Uterine smooth muscle cell (primary cell): ENCODE measurements around the gene SERPINA9. TPM values are rescaled to one million over a fixed set of nuclear protein-coding genes. Genes with fewer than 3 reads are reported as not detected.

ENCODE experiments used
- total RNA-seq: library from RNA; depleted of rRNA; stranded (reverse); fragments of >200 nt; gene quantifications from 2 replicates; pipeline ENCODE4 v1.2.3, GENCODE V29; 2014

SERPINA9 gene
- not detected in 2 replicates for total RNA-seq

GRCh38 chr14:94476023-94476422 is at the start of gene SERPINA9:
Gene SERPINA9 (minus strand): TSS chr14:94476197. CDS start chr14:94469840, 6,357 bp downstream.

DNA sequence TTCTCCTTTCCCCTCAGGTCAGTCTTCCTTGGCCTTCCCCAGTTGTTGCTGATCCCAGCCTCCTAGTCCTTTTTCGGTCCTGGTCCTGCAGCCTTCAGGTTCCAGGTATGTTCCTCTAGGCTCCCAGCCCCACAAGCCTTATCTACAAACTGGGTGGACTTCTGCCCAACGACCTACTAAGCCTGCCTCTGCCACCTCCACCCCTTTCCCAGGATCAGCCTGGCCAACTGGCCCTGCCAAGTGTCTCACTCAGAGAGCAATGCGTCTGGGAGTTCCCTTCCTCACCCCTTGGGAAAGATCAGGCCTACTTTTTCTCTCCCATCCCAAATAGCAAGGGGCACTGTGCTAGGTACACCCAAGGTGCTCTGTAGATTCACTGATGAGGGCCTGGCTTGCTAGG is 33.4 kb upstream of the SERPINA9 start, which contains the start of gene SERPINA12:
TSS of gene SERPINA12 (minus strand) at position 114 of the 400 bp plus-strand sequence. CDS start 11,072 bp downstream, outside the sequence.

Other genes with a start within 250 kb of the SERPINA9 start
- gene SERPINA10, start 182.9 kb downstream of the SERPINA9 start, total RNA-seq, result under 0.01 TPM in 1 of 2 replicates, not detected in the other
- gene SERPINA6, start 152.9 kb downstream of the SERPINA9 start, total RNA-seq, result not detected in 2 replicates
- gene SERPINA2, start 109.5 kb downstream of the SERPINA9 start, total RNA-seq, result not detected in 2 replicates
- gene SERPINA1, start 87.6 kb downstream of the SERPINA9 start, total RNA-seq, result 0.22 TPM in 1 of 2 replicates, not detected in the other
- not detected in 2 replicates for gene SERPINA11, start 23.4 kb downstream of the SERPINA9 start, total RNA-seq
- gene SERPINA12, start 33.3 kb upstream of the SERPINA9 start, total RNA-seq, result not detected in 2 replicates
- gene SERPINA4, start 85.2 kb upstream of the SERPINA9 start, total RNA-seq, result not detected in 2 replicates
- gene SERPINA5, start 105.2 kb upstream of the SERPINA9 start, total RNA-seq, result not detected in 2 replicates
- 0.22 and 2.1 TPM in 2 replicates for gene SERPINA3, start 136.2 kb upstream of the SERPINA9 start, total RNA-seq